ENCODE data around the gene WT1. TPM values are rescaled to one million over a fixed set of nuclear protein-coding genes. Genes with fewer than 3 reads are reported as not detected.

WT1 gene
- total and polyA plus RNA-seq, 2 of the 8 experiments (the other 6 are each of a cell fraction or from before 2014, with no cell fraction given), result 0.05 to 0.17 TPM

DNA sequence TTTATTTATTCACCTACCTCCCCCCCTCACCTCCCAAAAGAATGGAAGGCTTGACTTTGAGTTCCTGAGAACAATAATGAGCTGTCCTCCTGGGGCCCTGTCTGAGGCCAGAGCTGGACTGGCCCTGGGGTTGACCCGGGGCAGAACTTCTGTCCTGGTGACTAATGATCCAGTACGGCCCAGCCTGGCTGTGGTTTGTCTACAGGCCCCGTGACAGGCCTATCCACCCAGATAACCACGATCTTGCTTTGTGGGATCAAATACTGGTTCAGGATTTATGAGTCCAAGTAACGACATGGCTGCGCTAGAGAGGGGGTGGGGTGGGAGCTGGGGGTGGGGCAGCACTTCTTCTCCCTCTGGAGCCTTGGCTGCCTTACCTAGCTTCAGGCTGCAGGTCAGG, 81.5 kb downstream of the WT1 start (continued):
- TF ChIP-seq CHD7 (IDR thresholded peaks at IDR 0.05; ENCODE audit: insufficient replicate concordance, low read length) (no peak), NANOG (IDR thresholded peaks at IDR 0.05; ENCODE audit: insufficient read depth, low read depth, low read length, poor library complexity, severe bottlenecking) (no peak), ASH2L (IDR thresholded peaks at IDR 0.05; ENCODE audit: low read length) (no peak), SIN3A (conservative IDR thresholded peaks at IDR 0.05 in 1 of 2, IDR thresholded peaks at IDR 0.05 in 1 of 2; ENCODE audit: low read depth in 1 of 2, low read length in 2 of 2) (no peak)

All from H1 (cell line).